AG20443 (cell line): Measurements from ENCODE around the gene TMEM161A.

Experiments
- DNase-seq: peaks from one replicate; pipeline ENCODE4 v3.0.0; 2012; ENCODE audit warnings: low spot score, mixed read lengths

Gene TMEM161A

GRCh38 chr19:19096641-19097627, 41.3 kb downstream of the TMEM161A start:
- DNase-seq = no peak

GRCh38 chr19:19095691-19096090, 42.6 kb downstream of the TMEM161A start:
- DNase-seq = no peak

- no peak for DNase-seq
These were observed 43.8 kb downstream of the TMEM161A start for GRCh38 chr19:19094513-19094912.

GRCh38 chr19:19087676-19088075, 50.6 kb downstream of the TMEM161A start:
- no peak for DNase-seq

- DNase-seq = no peak
These were observed 54.7 kb downstream of the TMEM161A start for GRCh38 chr19:19083413-19084178.

GRCh38 chr19:19081642-19082151, 56.6 kb downstream of the TMEM161A start:
- DNase-seq = no peak

GRCh38 chr19:19079571-19079970, 58.7 kb downstream of the TMEM161A start:
- no peak for DNase-seq

GRCh38 chr19:19078801-19079200, 59.5 kb downstream of the TMEM161A start:
- DNase-seq = no peak

GRCh38 chr19:19077103-19077502, 61.2 kb downstream of the TMEM161A start:
- no peak for DNase-seq

- DNase-seq = no peak
These were observed 61.8 kb downstream of the TMEM161A start for GRCh38 chr19:19076476-19076875.

- DNase-seq = no peak
These were observed 63.2 kb downstream of the TMEM161A start for GRCh38 chr19:19075126-19075525.

- no peak for DNase-seq
These were observed 63.9 kb downstream of the TMEM161A start for GRCh38 chr19:19074196-19074882.

- no peak for DNase-seq
These were observed 66.4 kb downstream of the TMEM161A start for GRCh38 chr19:19071897-19072296.
